K562 (cell line): ENCODE results near the gene IDH3G.

ENCODE experiments used
- MAFK ChIP-seq: IDR thresholded peaks from 2 replicates; pipeline ENCODE4 v1.6.1; 2011; ENCODE audit warnings: low read length, improper control_type of control experiment
- RBM14 ChIP-seq: fragments of 200-400 bp; formaldehyde crosslinking; IDR thresholded peaks from 2 replicates; pipeline ENCODE4 v1.6.1; 2018; ENCODE audit warnings: low read depth, mild to moderate bottlenecking, low read length, moderate library complexity, borderline replicate concordance; ENCODE audit not compliant: insufficient read depth
- SMAD4 ChIP-seq: fragments of 250-450 bp; sonication (Bioruptor Pico); conservative IDR thresholded peaks from 2 replicates; pipeline ENCODE4 v1.8.0; 2021; ENCODE audit warnings: inconsistent platforms, mild to moderate bottlenecking, moderate library complexity
- TARDBP ChIP-seq: fragments of 450-650 bp; IDR thresholded peaks from 2 replicates; pipeline ENCODE4 v1.6.1; 2016
- XRCC5 ChIP-seq: fragments of 200-400 bp; formaldehyde crosslinking; IDR thresholded peaks from 2 replicates; pipeline ENCODE4 v1.6.1; 2017; ENCODE audit warnings: low read depth, mild to moderate bottlenecking, low read length
- TF ChIP-seq, protein P1 (sequence below), 3 experiments: IDR thresholded peaks in 2 of 3; conservative IDR thresholded peaks in 1 of 3; 2 replicates each; pipeline ENCODE4 v1.5.1; 2011 to 2012; ENCODE audit warnings: low read length in 3 of 3, mild to moderate bottlenecking in 3 of 3, control low read depth in 2 of 3, improper control_type of control experiment in 1 of 3, inconsistent platforms in 1 of 3, low read depth in 1 of 3, mixed read lengths in 1 of 3, moderate library complexity in 1 of 3; ENCODE audit not compliant: insufficient read depth in 2 of 3
- TF ChIP-seq, protein P2 (sequence below): fragments of 450-650 bp; conservative IDR thresholded peaks from 2 replicates; pipeline ENCODE4 v1.6.1; 2016; ENCODE audit warnings: missing genetic modification characterization, low read depth, mild to moderate bottlenecking, control low read depth, missing compliant biosample characterization

DNA sequence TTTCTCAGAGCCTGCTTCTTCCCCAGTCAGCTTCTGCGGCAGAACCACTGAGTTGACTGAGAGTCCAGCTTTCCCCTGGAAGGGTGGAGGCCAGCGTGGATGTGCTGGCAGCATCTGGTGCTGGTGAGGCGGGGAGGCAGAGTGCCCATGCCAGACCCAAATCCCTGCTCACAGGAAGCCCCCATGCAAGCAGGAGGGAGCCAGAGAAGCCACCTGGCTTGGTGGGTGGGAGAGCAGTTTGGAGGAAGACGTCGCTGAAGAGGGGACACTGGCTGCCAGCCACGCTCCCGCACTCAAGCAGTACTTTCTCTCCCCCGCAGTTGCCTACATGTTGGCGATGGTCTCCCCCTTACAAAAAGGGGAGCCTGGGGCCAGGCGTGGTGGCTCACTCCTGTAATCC, 30.2 kb upstream of the IDH3G start:
- no peak for TF ChIP-seq RBM14
- TF ChIP-seq, protein P1, sequence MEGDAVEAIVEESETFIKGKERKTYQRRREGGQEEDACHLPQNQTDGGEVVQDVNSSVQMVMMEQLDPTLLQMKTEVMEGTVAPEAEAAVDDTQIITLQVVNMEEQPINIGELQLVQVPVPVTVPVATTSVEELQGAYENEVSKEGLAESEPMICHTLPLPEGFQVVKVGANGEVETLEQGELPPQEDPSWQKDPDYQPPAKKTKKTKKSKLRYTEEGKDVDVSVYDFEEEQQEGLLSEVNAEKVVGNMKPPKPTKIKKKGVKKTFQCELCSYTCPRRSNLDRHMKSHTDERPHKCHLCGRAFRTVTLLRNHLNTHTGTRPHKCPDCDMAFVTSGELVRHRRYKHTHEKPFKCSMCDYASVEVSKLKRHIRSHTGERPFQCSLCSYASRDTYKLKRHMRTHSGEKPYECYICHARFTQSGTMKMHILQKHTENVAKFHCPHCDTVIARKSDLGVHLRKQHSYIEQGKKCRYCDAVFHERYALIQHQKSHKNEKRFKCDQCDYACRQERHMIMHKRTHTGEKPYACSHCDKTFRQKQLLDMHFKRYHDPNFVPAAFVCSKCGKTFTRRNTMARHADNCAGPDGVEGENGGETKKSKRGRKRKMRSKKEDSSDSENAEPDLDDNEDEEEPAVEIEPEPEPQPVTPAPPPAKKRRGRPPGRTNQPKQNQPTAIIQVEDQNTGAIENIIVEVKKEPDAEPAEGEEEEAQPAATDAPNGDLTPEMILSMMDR (IDR thresholded peaks at IDR 0.05 in 2 of 3, conservative IDR thresholded peaks at IDR 0.05 in 1 of 3; ENCODE audit: insufficient read depth in 2 of 3, low read depth in 1 of 3, low read length in 3 of 3) = no peak
- no peak for TF ChIP-seq TARDBP
- TF ChIP-seq, protein P2, sequence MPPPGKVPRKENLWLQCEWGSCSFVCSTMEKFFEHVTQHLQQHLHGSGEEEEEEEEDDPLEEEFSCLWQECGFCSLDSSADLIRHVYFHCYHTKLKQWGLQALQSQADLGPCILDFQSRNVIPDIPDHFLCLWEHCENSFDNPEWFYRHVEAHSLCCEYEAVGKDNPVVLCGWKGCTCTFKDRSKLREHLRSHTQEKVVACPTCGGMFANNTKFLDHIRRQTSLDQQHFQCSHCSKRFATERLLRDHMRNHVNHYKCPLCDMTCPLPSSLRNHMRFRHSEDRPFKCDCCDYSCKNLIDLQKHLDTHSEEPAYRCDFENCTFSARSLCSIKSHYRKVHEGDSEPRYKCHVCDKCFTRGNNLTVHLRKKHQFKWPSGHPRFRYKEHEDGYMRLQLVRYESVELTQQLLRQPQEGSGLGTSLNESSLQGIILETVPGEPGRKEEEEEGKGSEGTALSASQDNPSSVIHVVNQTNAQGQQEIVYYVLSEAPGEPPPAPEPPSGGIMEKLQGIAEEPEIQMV (tag) = no peak
- TF ChIP-seq XRCC5 = no peak
- no peak for TF ChIP-seq MAFK
- TF ChIP-seq SMAD4 (CRISPR knock-in tag) = no peak
